ENCODE data around the gene BTBD7.
A peak's percentile ranks its signal among the peaks of the same experiment; 100 is the strongest.
"Not testable (repeated sequence)": the region's sequence is repeated elsewhere in the genome, so short reads cannot be mapped to it uniquely, and the experiment has no call there.

Gene BTBD7

GRCh38 chr14:93332853-93333630 lies at the start of gene BTBD7:
Gene BTBD7 (minus strand): TSS chr14:93333036. CDS start chr14:93296051, 36,985 bp downstream.
- peak; percentile 91 to 97 for DNase-seq (ENCODE audit: low read depth in 2 of 2)

- DNase-seq (ENCODE audit: low read depth in 2 of 2): no peak
These were observed 48.8 kb upstream of the BTBD7 start for GRCh38 chr14:93381644-93382043.

GRCh38 chr14:93379831-93380230 lies 47.0 kb upstream of the BTBD7 start:
- no peak for DNase-seq (ENCODE audit: low read depth in 2 of 2)

GRCh38 chr14:93375673-93376156 lies 42.9 kb upstream of the BTBD7 start:
- no peak for DNase-seq (ENCODE audit: low read depth in 2 of 2)

GRCh38 chr14:93369713-93370266 lies 37.0 kb upstream of the BTBD7 start:
- DNase-seq (ENCODE audit: low read depth in 2 of 2): no peak

- DNase-seq (ENCODE audit: low read depth in 2 of 2): no peak
These were observed 36.3 kb upstream of the BTBD7 start for GRCh38 chr14:93368996-93369712.

- DNase-seq (ENCODE audit: low read depth in 2 of 2): not testable (repeated sequence)
These were observed 22.0 kb upstream of the BTBD7 start for GRCh38 chr14:93354873-93355272.

- no peak for DNase-seq (ENCODE audit: low read depth in 2 of 2)
These were observed 15.5 kb upstream of the BTBD7 start for GRCh38 chr14:93348292-93348691.

- no peak for DNase-seq (ENCODE audit: low read depth in 2 of 2)
These were observed 15.0 kb upstream of the BTBD7 start for GRCh38 chr14:93347850-93348249.

- DNase-seq (ENCODE audit: low read depth in 2 of 2): no peak
These were observed 14.3 kb upstream of the BTBD7 start, which contains the start of gene COX8C for GRCh38 chr14:93346926-93347721. Gene COX8C (plus strand): TSS chr14:93347182. CDS start chr14:93347269, 87 bp downstream.

- no peak for DNase-seq (ENCODE audit: low read depth in 2 of 2)
These were observed 11.0 kb upstream of the BTBD7 start for GRCh38 chr14:93343797-93344196.

GRCh38 chr14:93343266-93343665 lies 10.4 kb upstream of the BTBD7 start:
- DNase-seq (ENCODE audit: low read depth in 2 of 2): no peak

GRCh38 chr14:93337884-93338283 lies 5.0 kb upstream of the BTBD7 start:
- DNase-seq (ENCODE audit: low read depth in 2 of 2): no peak

- no peak for DNase-seq (ENCODE audit: low read depth in 2 of 2)
These were observed 4.4 kb upstream of the BTBD7 start for GRCh38 chr14:93337143-93337753.

- no peak for DNase-seq (ENCODE audit: low read depth in 2 of 2)
These were observed 831 bp upstream of the BTBD7 start for GRCh38 chr14:93333631-93334103.

GRCh38 chr14:93332397-93332852 lies 411 bp downstream of the BTBD7 start:
- DNase-seq (ENCODE audit: low read depth in 2 of 2): peak; percentile 21 to 33

GRCh38 chr14:93331728-93332396 lies 974 bp downstream of the BTBD7 start:
- no peak for DNase-seq (ENCODE audit: low read depth in 2 of 2)

- no peak for DNase-seq (ENCODE audit: low read depth in 2 of 2)
These were observed 1.7 kb downstream of the BTBD7 start for GRCh38 chr14:93331002-93331727.

- no peak for DNase-seq (ENCODE audit: low read depth in 2 of 2)
These were observed 2.2 kb downstream of the BTBD7 start for GRCh38 chr14:93330609-93331000.
